Measurements from ENCODE around the gene PLXNC1.

- TF ChIP-seq CTCF (conservative IDR thresholded peaks at IDR 0.05 in 1 of 2, IDR thresholded peaks at IDR 0.05 in 1 of 2; ENCODE audit: low read depth in 1 of 2, low read length in 2 of 2) (no peak), EZH2 (IDR thresholded peaks at IDR 0.05; ENCODE audit: low read length, missing control alignments) (no peak)
Observed at GRCh38 chr12:94170690-94171594, 22.6 kb downstream of the PLXNC1 start.

Data from fibroblast of lung (primary cell).